Mucosa of descending colon (tissue), 3 donors: Measurements from ENCODE around the gene SNX15. TPM values are rescaled to one million over a fixed set of nuclear protein-coding genes. Genes with fewer than 3 reads are reported as not detected.

Experiments used
- ATAC-seq: fragments of 200-7000 bp; cut with Tn5 transposase; one replicate; pipeline ENCODE4 v1.9.1; 2020; ENCODE audit warnings: mild to moderate bottlenecking, moderate library complexity
- DNase-seq, 3 donors: peaks; one replicate each; pipeline ENCODE4 v3.0.0-alpha.2; 2020
- H3K36me3 ChIP-seq: fragments of 200-600 bp; one replicate; pipeline ENCODE4 v1.8.0; 2021; ENCODE audit warnings: low read depth, mild to moderate bottlenecking
- H3K4me1 ChIP-seq: fragments of 200-600 bp; one replicate; pipeline ENCODE4 v1.8.0; 2021; ENCODE audit warnings: low read depth, mild to moderate bottlenecking
- H3K4me3 ChIP-seq: fragments of 200-600 bp; one replicate; pipeline ENCODE4 v1.8.0; 2021; ENCODE audit warnings: mild to moderate bottlenecking
- H3K9me3 ChIP-seq: fragments of 200-600 bp; one replicate; pipeline ENCODE4 v1.8.0; 2021; ENCODE audit warnings: mild to moderate bottlenecking
- intact Hi-C, 2 donors: fragments of 100-400 bp; cut with DNase I in 1 of 2; cut with micrococcal nuclease in 1 of 2; formaldehyde crosslinking; loops; one replicate each; pipeline versions ENCODE4 v1.11.0 to v1.11.1; 2022; cut with DNase I, micrococcal nuclease
- total RNA-seq, 3 donors: library from RNA; stranded (reverse); fragmentation: NEBNext Ultra II Directional in 2 of 3; extraction: Animal tissue kit (Norgen Biotek cat#: 25700) in 2 of 3; gene quantifications; one replicate each; pipeline versions ENCODE4 v1.2.1 to v1.2.4, GENCODE V29; 2021 to 2023
- TF ChIP-seq, protein P1 (sequence below): fragments of 200-600 bp; IDR thresholded peaks from one replicate; pipeline ENCODE4 v1.8.0; 2022; ENCODE audit warnings: antibody characterized with exemption, mild to moderate bottlenecking
- donor health status: DM: no; HTN: no; CAD: no; lungs with moderate emphysema.
- donor health status: DM: no; HTN: no; CAD: no.
- donor health status: DM: no; HTN: yes; CAD: no.

SNX15 gene
- total RNA-seq, 3 donors from 2014 or later = 28.5 to 46.6 (median 42.8) TPM

DNA sequence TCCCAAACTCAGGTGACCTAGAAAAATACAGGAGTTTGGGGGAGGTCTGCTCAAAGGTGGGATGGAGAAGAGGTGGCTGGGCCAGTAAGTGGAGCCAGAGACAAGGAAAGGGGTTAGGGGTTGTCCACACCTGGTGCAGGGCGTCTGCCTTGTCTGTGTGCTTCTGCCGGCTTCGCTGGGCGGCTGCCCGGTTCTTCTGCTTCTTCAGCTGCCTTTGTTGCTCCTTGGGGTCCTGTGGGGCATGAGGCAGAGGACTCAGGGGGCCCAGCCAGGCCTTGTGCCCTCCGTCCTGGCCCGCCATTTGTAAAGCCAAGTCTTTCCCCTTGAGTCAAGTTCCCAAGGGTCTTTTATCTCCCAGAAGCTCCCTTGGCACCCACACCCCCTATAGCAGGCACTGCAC is 32.9 kb upstream of the SNX15 start:
- Histone ChIP-seq H3K4me1 (peaks cover 20% of the 10 kb centered on the region), H3K9me3 (no peaks in the 10 kb centered on the region), H3K4me3 (no peak overlapping the region), H3K36me3 (no peaks in the 10 kb centered on the region)
- intact Hi-C loops = no loop called here
- TF ChIP-seq, protein P1, sequence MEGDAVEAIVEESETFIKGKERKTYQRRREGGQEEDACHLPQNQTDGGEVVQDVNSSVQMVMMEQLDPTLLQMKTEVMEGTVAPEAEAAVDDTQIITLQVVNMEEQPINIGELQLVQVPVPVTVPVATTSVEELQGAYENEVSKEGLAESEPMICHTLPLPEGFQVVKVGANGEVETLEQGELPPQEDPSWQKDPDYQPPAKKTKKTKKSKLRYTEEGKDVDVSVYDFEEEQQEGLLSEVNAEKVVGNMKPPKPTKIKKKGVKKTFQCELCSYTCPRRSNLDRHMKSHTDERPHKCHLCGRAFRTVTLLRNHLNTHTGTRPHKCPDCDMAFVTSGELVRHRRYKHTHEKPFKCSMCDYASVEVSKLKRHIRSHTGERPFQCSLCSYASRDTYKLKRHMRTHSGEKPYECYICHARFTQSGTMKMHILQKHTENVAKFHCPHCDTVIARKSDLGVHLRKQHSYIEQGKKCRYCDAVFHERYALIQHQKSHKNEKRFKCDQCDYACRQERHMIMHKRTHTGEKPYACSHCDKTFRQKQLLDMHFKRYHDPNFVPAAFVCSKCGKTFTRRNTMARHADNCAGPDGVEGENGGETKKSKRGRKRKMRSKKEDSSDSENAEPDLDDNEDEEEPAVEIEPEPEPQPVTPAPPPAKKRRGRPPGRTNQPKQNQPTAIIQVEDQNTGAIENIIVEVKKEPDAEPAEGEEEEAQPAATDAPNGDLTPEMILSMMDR = no peak
- DNase-seq (no peak), ATAC-seq (no peak)

- Histone ChIP-seq H3K36me3 (no peaks in the 10 kb centered on the region), H3K4me3 (peak overlapping the region; percentile 19), H3K9me3 (no peaks in the 10 kb centered on the region), H3K4me1 (peaks cover 33% of the 10 kb centered on the region)
- DNase-seq (peak in 1 of 3 donors; percentile 31), ATAC-seq (peak; percentile 1)
- intact Hi-C loops = no loop called here
- TF ChIP-seq, protein P1 = no peak
Measured at GRCh38 chr11:64996327-64996709, 30.9 kb upstream of the SNX15 start.

DNA sequence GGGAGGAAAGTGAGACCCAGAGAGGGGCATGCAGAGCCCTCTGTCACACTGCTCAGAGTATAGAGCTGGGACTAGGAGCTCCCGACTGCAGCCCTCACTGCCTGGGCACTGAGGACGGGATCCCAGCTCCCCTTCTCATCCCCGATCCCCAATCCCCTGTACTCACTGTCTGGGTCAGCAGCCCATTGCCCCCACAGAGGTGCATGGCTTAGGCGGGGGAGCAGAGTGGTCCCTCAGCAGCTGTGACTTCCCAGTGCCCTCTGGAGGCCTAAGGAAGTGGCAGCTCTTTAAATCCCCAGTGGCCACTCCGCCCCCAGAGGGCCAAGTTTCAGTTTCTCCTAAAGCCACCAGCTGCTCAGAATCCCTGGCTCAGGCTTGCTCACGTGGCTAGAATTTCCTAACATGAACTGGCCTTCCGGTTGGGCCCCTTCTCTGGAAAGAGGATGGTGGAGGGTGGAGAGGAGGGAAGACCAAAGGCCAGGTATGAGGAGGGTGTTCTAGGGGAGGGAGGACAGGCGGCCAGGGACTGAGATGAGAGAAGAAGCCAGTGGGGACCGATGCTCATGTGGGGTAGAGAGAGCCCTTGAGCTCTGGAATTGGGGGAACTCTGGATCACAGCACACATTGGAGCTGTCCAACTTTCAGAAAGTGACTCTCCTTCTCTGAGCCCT is 30.4 kb upstream of the SNX15 start, which contains the start of gene BATF2:
Gene BATF2, minus strand, starts transcription at position 262 of the 671 bp plus-strand sequence. Its CDS starts 57 bp downstream, at position 205.
- Histone ChIP-seq H3K4me3 (peak within 1 kb of the TSS; percentile 19), H3K9me3 (no peaks in the 10 kb centered on the region), H3K36me3 (no peaks in the 10 kb centered on the region), H3K4me1 (peaks cover 33% of the 10 kb centered on the region)
- TF ChIP-seq, protein P1 = peak; percentile 22
- intact Hi-C loops = no loop called here
- ATAC-seq (peak; percentile 80), DNase-seq (peak; percentile 87 to 92 (median 87))

GRCh38 chr11:64998141-64998540 is 29.1 kb upstream of the SNX15 start:
- H3K36me3 ChIP-seq = no peaks in the 10 kb centered on the region
- intact Hi-C loops = no loop called here
- peak in 1 of 3 donors; percentile 56 for DNase-seq
- no peaks in the 10 kb centered on the region for H3K9me3 ChIP-seq
- peak; percentile 24 for ATAC-seq
- TF ChIP-seq, protein P1 = no peak
- peaks cover 33% of the 10 kb centered on the region for H3K4me1 ChIP-seq
- H3K4me3 ChIP-seq = no peak overlapping the region

DNA sequence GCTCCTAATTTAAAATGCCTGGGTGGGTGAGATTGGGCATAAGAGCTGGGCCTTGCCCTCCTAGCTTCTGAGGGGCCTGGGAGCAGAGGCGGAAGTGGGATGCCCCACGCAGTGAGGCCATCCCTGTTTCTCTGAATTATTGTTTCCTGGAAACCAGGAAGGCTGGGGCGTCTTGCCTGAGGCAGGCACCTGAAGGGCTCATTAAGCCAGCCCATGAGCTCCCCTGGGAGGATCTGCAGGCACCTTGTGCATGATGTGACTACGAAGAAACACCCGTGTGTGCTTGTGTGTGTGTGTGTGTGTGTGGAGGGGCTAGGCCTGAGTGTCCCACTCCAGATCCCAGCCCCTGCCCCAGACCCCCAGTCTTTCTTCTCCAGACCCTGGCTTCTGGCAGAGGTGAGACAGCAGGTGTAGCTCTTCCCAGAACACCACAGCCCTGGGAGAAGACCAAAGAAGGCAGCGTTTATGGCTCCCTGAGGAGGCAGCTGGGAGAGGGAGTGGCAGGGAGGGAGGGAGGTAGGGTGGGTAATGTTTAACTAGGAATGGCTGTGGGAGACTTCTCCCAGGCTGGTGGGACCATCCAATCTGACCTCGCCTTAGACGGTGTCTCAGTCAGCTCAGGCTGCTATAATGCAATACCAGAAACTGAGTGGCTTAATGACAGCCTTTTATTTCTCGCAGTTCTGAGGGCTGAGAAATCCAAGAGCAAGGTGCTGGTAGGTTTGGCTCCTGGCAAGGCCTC is 28.4 kb upstream of the SNX15 start:
- intact Hi-C loops = no loop called here

More for the DNA sequence above, 28.4 kb upstream of the SNX15 start:
- TF ChIP-seq, protein P1 = no peak
- no peak overlapping the region for H3K4me3 ChIP-seq
- DNase-seq (peak; percentile 67 to 82 (median 77)), ATAC-seq (peak; percentile 86)
- peaks cover 33% of the 10 kb centered on the region for H3K4me1 ChIP-seq
- H3K9me3 ChIP-seq = no peaks in the 10 kb centered on the region
- no peaks in the 10 kb centered on the region for H3K36me3 ChIP-seq
